Suprapubic skin (tissue), 4 donors: Measurements from ENCODE around the gene GMPPB. TPM values are rescaled to one million over a fixed set of nuclear protein-coding genes. Genes with fewer than 3 reads are reported as not detected.

Experiments used
- DNase-seq, 2 donors: peaks; one replicate each; pipeline ENCODE4 v3.0.0-alpha.2; 2019; ENCODE audit warnings: low spot score in 2 of 2
- H3K27ac ChIP-seq: fragments of 200-600 bp; sonication (generic); one replicate; pipeline ENCODE4 v1.5.1; 2019
- H3K27me3 ChIP-seq: fragments of 200-600 bp; sonication (generic); one replicate; pipeline ENCODE4 v1.5.1; 2019
- H3K36me3 ChIP-seq: fragments of 200-600 bp; sonication (generic); one replicate; pipeline ENCODE4 v1.5.1; 2019
- H3K4me1 ChIP-seq: fragments of 200-600 bp; sonication (generic); one replicate; pipeline ENCODE4 v1.5.1; 2019
- H3K4me3 ChIP-seq: fragments of 200-600 bp; sonication (generic); one replicate; pipeline ENCODE4 v1.5.1; 2019; ENCODE audit warnings: mild to moderate bottlenecking
- H3K9me3 ChIP-seq: fragments of 200-600 bp; sonication (generic); one replicate; pipeline ENCODE4 v1.5.1; 2019
- CTCF ChIP-seq, 2 donors: fragments of 200-600 bp in 1 of 2; fragments of 450-650 bp in 1 of 2; sonication (generic) in 1 of 2; IDR thresholded peaks; one replicate each; pipeline ENCODE4 v1.5.1; 2016 to 2019; ENCODE audit warnings: antibody characterized with exemption in 2 of 2, mild to moderate bottlenecking in 1 of 2, moderate library complexity in 1 of 2
- EP300 ChIP-seq: sonication (generic); formaldehyde crosslinking; IDR thresholded peaks from one replicate; pipeline ENCODE4 v1.6.1; 2017; ENCODE audit warnings: antibody characterized with exemption
- POLR2A ChIP-seq, 2 donors: fragments of 450-650 bp; IDR thresholded peaks; one replicate each; pipeline ENCODE4 v1.6.1; 2017; ENCODE audit warnings: antibody characterized with exemption in 2 of 2, mild to moderate bottlenecking in 2 of 2, moderate library complexity in 2 of 2
- POLR2AphosphoS5 ChIP-seq, 3 donors: sonication (generic); formaldehyde crosslinking; IDR thresholded peaks; one replicate each; pipeline ENCODE4 v1.6.1; 2017; ENCODE audit warnings: antibody characterized with exemption in 3 of 3
- WGBS: methylation state at CpG from one replicate; pipeline ENCODE4 v1.1.5; 2018; 5-methylcytosine and 5-hydroxymethylcytosine counted together
- total RNA-seq, 4 donors: library from RNA; depleted of rRNA; stranded (reverse); fragments of >200 nt; gene quantifications; one replicate each; pipeline ENCODE4 v1.1.0, GENCODE V29; 2016

The GMPPB gene
- total RNA-seq, 4 donors from 2014 or later = 14.0 to 25.0 (median 17.3) TPM

GRCh38 chr3:49724586-49724985 is 835 bp upstream of the GMPPB start:
- WGBS = 6% methylated on average over 6 of the region's 6 CpGs
- peaks cover 39% of the 10 kb centered on the region for H3K4me1 ChIP-seq
- no peak for TF ChIP-seq CTCF (IDR thresholded peaks at IDR 0.05)
- TF ChIP-seq POLR2AphosphoS5 (IDR thresholded peaks at IDR 0.05) = no peak
- no peak for TF ChIP-seq POLR2A (IDR thresholded peaks at IDR 0.05)
- TF ChIP-seq EP300 = no peak
- H3K9me3 ChIP-seq = no peaks in the 10 kb centered on the region
- H3K27ac ChIP-seq = peak overlapping the region; percentile 95
- peaks cover 49% of the 10 kb centered on the region for H3K36me3 ChIP-seq
- H3K27me3 ChIP-seq = no peaks in the 10 kb centered on the region
- peak; percentile 73 to 82 for DNase-seq
- peak overlapping the region; percentile 94 for H3K4me3 ChIP-seq

- Histone ChIP-seq H3K9me3 (no peaks in the 10 kb centered on the region), H3K27me3 (no peaks in the 10 kb centered on the region), H3K4me1 (peaks cover 52% of the 10 kb centered on the region), H3K4me3 (peak overlapping the region; percentile 94), H3K27ac (peak overlapping the region; percentile 95), H3K36me3 (peaks cover 46% of the 10 kb centered on the region)
- 0% methylated on average over 19 of the region's 20 CpGs for whole genome bisulfite sequencing
- DNase-seq = peak; percentile 84 to 87
- TF ChIP-seq POLR2A (IDR thresholded peaks at IDR 0.05) = no peak
- no peak for TF ChIP-seq EP300
- no peak for TF ChIP-seq CTCF (IDR thresholded peaks at IDR 0.05)
- TF ChIP-seq POLR2AphosphoS5 (IDR thresholded peaks at IDR 0.05) = no peak
These were observed 489 bp downstream of the GMPPB start for GRCh38 chr3:49723296-49723627.

GRCh38 chr3:49722896-49723295 is 855 bp downstream of the GMPPB start:
- peak; percentile 70 to 77 for DNase-seq
- Histone ChIP-seq H3K4me3 (peak overlapping the region; percentile 94), H3K36me3 (peaks cover 43% of the 10 kb centered on the region), H3K27me3 (no peaks in the 10 kb centered on the region), H3K9me3 (no peaks in the 10 kb centered on the region), H3K4me1 (peaks cover 55% of the 10 kb centered on the region), H3K27ac (peak overlapping the region; percentile 95)
- no peak for TF ChIP-seq EP300
- no peak for TF ChIP-seq CTCF (IDR thresholded peaks at IDR 0.05)
- TF ChIP-seq POLR2A (IDR thresholded peaks at IDR 0.05) = no peak
- no peak for TF ChIP-seq POLR2AphosphoS5 (IDR thresholded peaks at IDR 0.05)
- 56% methylated on average over 8 of the region's 8 CpGs for WGBS

- WGBS = 93% methylated on average over 7 of the region's 26 CpGs
- Histone ChIP-seq H3K9me3 (no peaks in the 10 kb centered on the region), H3K4me1 (peaks cover 61% of the 10 kb centered on the region), H3K36me3 (peaks cover 35% of the 10 kb centered on the region), H3K4me3 (peak overlapping the region; percentile 94), H3K27ac (no peak overlapping the region), H3K27me3 (no peaks in the 10 kb centered on the region)
- TF ChIP-seq POLR2A (IDR thresholded peaks at IDR 0.05) (no peak), CTCF (IDR thresholded peaks at IDR 0.05) (no peak), EP300 (no peak), POLR2AphosphoS5 (IDR thresholded peaks at IDR 0.05) (no peak)
- DNase-seq = peak in 1 of 2 donors; percentile 78
These were observed 1.6 kb downstream of the GMPPB start for GRCh38 chr3:49721896-49722781.

- Histone ChIP-seq H3K27ac (no peak overlapping the region), H3K36me3 (peaks cover 30% of the 10 kb centered on the region), H3K27me3 (no peaks in the 10 kb centered on the region), H3K4me3 (no peak overlapping the region), H3K9me3 (no peaks in the 10 kb centered on the region), H3K4me1 (peaks cover 61% of the 10 kb centered on the region)
- no peak for DNase-seq
- TF ChIP-seq POLR2A (IDR thresholded peaks at IDR 0.05) = no peak
- no peak for TF ChIP-seq CTCF (IDR thresholded peaks at IDR 0.05)
- no peak for TF ChIP-seq EP300
- no peak for TF ChIP-seq POLR2AphosphoS5 (IDR thresholded peaks at IDR 0.05)
- WGBS = 58% methylated on average over 7 of the region's 9 CpGs
These were observed 2.2 kb downstream of the GMPPB start for GRCh38 chr3:49721596-49721895.
